Retina (tissue), 1 donor: Measurements from ENCODE around the gene ANK2.

Experiments
- DNase-seq: peaks from one replicate; pipeline ENCODE4 v3.0.0-alpha.2; 2016

The ANK2 gene

GRCh38 chr4:113293043-113293560 lies 243.6 kb downstream of the ANK2 start:
- DNase-seq: no peak

- DNase-seq: no peak
Observed at GRCh38 chr4:113293674-113294073, 244.2 kb downstream of the ANK2 start.

GRCh38 chr4:113294908-113295307 lies 245.5 kb downstream of the ANK2 start:
- DNase-seq: no peak

- DNase-seq: no peak
Observed at GRCh38 chr4:113300471-113300928, 251.0 kb downstream of the ANK2 start.

- no peak for DNase-seq
Observed at GRCh38 chr4:113302051-113302450, 252.6 kb downstream of the ANK2 start.

- DNase-seq: no peak
Observed at GRCh38 chr4:113303315-113303714, 253.9 kb downstream of the ANK2 start.

GRCh38 chr4:113311047-113311446 lies 261.6 kb downstream of the ANK2 start:
- no peak for DNase-seq

GRCh38 chr4:113312529-113312928 lies 263.1 kb downstream of the ANK2 start:
- DNase-seq: no peak

- DNase-seq: no peak
Observed at GRCh38 chr4:113314426-113314825, 265.0 kb downstream of the ANK2 start.

GRCh38 chr4:113316879-113317278 lies 267.4 kb downstream of the ANK2 start:
- no peak for DNase-seq

- DNase-seq: no peak
Observed at GRCh38 chr4:113317523-113317922, 268.1 kb downstream of the ANK2 start.

- no peak for DNase-seq
Observed at GRCh38 chr4:113322736-113323135, 273.3 kb downstream of the ANK2 start.

- no peak for DNase-seq
Observed at GRCh38 chr4:113325876-113326615, 276.6 kb downstream of the ANK2 start.

- DNase-seq: no peak
Observed at GRCh38 chr4:113327494-113327893, 278.0 kb downstream of the ANK2 start.

- no peak for DNase-seq
Observed at GRCh38 chr4:113328514-113328913, 279.1 kb downstream of the ANK2 start.

GRCh38 chr4:113330200-113330599 lies 280.7 kb downstream of the ANK2 start:
- DNase-seq: no peak

GRCh38 chr4:113331811-113332210 lies 282.4 kb downstream of the ANK2 start:
- DNase-seq: no peak

GRCh38 chr4:113332701-113333100 lies 283.2 kb downstream of the ANK2 start:
- DNase-seq: no peak

GRCh38 chr4:113335746-113336145 lies 286.3 kb downstream of the ANK2 start:
- DNase-seq: no peak

GRCh38 chr4:113336556-113336955 lies 287.1 kb downstream of the ANK2 start:
- no peak for DNase-seq

GRCh38 chr4:113339430-113339813 lies 290.0 kb downstream of the ANK2 start:
- DNase-seq: no peak

GRCh38 chr4:113344100-113344499 lies 294.6 kb downstream of the ANK2 start:
- DNase-seq: no peak

GRCh38 chr4:113347245-113347644 lies 297.8 kb downstream of the ANK2 start:
- no peak for DNase-seq

- no peak for DNase-seq
Observed at GRCh38 chr4:113349430-113349829, 300.0 kb downstream of the ANK2 start.

- no peak for DNase-seq
Observed at GRCh38 chr4:113350576-113350975, 301.1 kb downstream of the ANK2 start.
